NOMO-1 treated with DMSO at 0.1 percent for 48 hours (cell line): Measurements from ENCODE around the gene PIEZO2.

Experiments used
- DNase-seq: peaks from one replicate; lab custom pipeline; 2025; ENCODE audit not compliant: unreplicated experiment; lab: John Stamatoyannopoulos, UW

Gene PIEZO2

DNA sequence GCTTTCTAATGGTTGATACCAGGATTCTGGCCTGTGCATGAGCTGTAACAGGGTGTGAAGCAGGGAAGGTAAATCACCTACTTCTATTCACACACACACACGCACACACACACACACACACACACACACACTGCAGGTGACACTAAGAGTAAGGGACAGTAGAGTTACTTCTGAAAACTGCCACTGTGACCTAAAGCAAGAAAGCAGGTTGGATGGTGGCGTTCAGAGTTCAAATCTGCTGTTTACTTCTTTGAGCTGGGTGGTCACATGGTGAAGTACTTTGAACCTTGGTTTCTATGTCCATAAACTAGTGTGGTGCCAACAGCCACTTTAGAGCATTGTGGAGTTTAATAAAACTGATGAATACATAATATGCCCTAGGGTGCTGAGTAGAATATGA, 248.0 kb downstream of the PIEZO2 start:
- no peak for DNase-seq

GRCh38 chr18:10900435-10900834, 248.9 kb downstream of the PIEZO2 start:
- DNase-seq, result no peak

DNA sequence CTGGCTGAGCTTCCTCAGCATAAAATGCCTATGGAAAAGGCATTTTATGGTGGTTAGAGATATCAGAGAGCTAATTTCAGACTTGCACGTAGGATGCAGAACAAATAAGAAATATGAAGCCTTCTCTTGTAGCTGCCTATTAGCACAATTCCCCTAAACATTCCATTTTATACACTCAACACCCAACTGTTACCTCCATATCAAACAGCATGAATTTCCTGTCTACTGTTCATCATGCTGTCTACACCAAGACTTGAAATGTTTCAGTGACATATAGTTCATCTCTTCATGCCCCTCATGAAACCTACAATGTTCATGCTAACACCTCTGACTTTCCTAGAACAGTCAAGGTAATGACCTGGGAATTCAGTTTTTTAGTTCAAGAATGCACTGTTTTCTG, 249.9 kb downstream of the PIEZO2 start:
- no peak for DNase-seq

- DNase-seq, result no peak
These were observed 250.9 kb downstream of the PIEZO2 start for GRCh38 chr18:10898417-10898974.

DNA sequence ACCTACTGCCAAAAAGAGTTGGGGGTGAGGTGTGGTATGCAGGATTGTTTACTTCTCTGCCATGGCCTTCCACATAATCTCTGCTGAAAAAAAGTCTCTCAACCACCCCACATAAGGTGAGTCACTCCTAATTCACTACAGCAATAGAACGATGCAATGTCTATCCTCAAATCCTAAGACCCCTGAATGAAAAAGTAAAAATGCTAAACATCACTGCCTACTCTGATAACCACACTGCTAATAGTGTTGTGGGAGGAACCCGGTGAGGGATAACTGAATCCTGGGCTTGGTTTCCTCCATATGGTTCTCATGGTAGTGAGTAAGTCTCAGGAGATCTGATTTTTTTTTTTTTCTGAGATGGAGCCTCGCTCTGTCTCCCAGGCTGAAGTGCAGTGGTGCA, 252.5 kb downstream of the PIEZO2 start:
- DNase-seq, result no peak

DNA sequence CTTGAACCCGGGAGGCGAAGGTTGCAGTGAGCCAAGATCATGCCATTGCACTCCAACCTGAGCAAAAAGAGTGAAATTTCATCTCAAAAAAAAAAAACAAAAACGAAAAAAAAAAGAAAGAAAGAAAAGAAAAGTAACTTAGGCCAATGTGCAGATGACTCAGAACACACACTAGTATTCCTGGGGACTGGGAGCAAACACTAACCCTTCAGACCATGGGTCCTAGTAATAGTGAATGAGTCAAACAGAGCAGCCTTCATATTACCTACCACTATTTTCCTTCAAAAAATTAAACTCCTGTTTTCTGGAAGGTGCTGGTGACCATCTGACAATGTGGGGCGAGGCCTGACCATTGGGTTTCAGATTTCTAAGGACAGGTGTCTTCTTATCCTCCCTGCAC, 253.4 kb downstream of the PIEZO2 start:
- no peak for DNase-seq

DNA sequence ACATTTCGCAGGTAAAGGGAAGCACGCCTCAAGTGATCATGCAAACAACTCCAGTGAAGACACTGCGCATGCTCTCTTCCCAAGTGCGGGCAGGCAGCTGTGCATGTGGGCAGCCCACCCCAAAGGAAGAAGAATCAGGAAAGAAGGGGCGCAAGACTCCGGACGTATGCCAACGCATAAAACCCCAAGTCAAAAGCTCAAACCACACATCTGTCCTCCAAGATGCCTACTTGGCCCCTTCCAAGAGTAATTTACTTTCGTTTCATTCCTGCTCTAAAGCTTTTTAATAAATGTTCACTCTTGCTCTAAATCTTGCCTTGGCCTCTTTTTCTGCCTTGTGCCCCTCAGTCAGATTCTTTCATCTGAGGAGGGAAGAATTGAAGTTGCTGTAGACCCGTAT, 254.9 kb downstream of the PIEZO2 start:
- no peak for DNase-seq

GRCh38 chr18:10893761-10894160, 255.6 kb downstream of the PIEZO2 start:
- DNase-seq, result no peak

DNA sequence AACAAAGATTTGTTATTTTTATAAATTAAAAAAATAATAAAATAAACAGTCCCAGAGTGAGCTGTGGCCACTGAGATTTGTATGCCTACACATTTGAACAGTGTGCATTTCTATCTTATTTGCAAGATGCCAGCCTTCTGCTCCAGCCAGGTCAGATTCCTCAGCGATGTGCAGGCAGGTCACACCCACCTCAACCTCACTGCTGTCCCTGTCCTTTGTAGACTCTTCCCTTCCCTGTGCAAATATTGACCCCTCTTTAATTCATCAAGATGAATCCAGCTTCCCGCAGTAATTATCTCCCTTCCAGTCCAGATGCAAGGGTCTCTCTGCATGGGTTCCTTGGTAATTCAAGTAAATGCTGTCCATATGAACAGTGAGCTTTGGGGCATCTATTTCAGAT, 256.2 kb downstream of the PIEZO2 start:
- no peak for DNase-seq

DNA sequence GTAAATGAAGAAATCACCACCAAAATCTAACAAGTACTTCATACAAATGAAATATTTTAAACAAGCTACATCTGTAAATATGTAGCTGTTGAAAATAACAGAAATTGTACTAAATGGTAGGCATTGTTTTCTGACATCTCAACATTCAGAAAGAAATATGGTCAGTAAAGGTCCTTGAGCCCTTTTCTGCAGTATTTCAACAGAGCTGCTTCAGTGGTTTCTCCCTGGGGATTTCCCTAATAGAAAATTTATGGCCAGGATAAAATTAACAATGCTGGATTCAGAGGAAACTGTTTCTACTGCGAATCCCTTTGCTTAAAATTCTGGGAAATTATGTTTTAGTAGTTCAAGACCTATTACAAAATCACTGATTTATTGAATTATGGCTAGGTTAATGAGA, 256.6 kb downstream of the PIEZO2 start:
- DNase-seq, result no peak

DNA sequence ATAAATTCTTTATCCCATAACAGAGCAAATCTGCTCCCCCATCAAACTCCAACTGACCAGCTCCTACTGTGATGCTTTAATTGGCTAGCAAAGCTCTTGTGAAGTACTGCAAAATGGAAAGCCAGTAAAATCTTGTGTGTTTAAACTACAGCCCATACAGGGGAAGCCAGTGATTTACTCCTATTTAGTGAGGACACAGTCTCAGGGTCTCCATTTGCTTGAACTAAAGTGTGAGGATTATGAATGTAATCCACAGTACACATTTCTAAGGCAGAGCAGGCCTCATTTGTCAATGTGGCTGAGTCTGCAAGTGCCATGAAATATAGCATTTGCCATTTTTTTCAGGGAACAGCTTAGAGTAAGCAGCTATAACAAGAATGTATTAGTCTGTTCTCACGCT, 259.3 kb downstream of the PIEZO2 start:
- DNase-seq, result no peak

GRCh38 chr18:10878703-10879102, 270.7 kb downstream of the PIEZO2 start:
- DNase-seq, result no peak

- DNase-seq, result no peak
These were observed 271.4 kb downstream of the PIEZO2 start for GRCh38 chr18:10877987-10878386.

DNA sequence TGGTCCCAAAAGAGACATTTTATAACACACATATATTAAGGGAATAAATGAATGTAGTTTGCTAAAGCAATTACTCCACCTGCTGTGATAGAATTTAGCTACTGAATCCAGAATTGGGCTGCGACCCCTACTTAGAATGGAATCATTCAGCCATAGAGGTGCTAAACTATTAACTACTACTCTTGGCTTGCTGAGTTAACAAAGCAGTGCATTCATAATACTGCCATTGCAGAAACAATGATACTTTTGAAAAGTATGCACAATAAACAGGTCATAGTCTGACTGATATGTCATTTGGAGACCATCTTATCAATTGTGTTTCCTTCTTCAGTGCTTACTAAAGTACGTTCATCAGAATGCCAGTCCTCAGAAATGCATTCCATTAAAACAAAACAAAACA, 273.6 kb downstream of the PIEZO2 start:
- no peak for DNase-seq

DNA sequence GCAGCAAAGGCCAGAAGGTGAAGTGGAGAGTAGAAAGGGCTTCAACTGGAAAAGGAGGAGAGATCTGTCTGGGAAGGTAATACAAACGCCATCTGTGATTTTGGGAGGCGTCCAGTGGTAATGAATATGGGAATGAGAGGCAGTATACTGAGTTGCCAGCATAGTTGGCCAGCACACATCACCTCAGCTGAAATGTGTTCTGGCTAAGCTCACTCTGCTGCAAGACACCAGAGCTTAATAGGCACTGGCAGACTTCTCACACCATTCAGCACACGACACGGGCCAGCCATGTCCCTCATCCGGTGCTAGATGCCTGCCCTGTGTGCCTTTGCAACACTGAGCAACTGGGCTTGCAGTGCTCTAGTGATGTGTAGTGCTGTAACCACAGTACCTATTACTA, 277.1 kb downstream of the PIEZO2 start:
- no peak for DNase-seq

DNA sequence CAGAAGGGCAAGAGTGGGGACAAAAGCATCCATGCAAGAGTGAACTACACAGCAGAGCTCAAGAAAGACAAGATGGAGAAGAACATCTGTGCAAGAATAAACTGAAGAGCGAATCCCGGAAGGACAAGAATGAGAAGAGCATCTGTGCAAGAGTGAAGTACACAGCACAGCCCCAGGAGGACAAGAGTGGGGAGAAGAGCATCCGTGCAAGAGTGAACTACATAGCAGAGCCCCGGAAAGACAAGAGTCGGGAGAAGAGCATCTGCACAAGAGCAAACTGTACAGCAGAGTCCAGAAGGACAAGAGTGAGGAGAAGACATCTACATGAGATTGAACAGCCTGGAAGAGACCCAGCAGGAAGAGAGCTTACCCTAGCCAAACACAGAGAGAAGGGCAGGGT, 284.6 kb downstream of the PIEZO2 start:
- no peak for DNase-seq

DNA sequence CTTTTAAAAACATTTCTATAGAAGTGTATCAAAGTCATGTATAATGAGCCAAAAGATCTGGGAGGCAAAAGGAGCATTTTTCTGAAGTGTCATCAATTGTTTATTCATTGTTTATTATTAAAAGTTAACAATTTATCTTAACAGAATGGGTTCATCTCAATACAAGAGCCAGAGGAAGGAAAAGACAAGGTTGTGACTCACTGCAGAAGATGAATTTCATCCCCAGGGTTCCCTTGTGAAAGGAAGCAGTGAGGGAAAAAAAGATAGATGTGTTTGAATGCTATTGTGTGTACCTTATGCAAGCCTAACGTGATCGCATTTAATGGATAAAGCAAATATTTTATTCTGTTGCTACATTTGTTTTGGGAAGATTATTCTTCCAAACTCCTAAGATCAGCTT, 286.3 kb downstream of the PIEZO2 start:
- DNase-seq, result no peak

GRCh38 chr18:10860928-10861327, 288.4 kb downstream of the PIEZO2 start:
- no peak for DNase-seq

DNA sequence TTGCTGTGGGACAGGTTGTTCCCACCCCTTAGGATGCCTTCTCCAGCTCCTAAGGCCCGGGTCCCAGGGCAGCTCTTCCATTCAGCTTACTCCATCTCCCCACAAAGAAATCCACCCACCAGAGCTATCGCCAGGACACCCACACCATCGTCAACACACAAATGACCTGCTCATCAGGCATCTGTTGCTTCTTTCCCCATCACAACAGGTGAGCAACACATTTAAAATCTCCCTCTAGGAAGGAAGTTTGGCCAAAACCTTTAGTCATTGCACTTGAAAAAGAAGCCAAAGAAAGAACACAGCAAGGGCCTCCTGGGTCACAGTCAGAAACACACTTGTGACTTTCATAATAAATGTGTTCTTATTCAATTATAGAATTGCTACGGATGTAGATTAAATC, 289.0 kb downstream of the PIEZO2 start:
- DNase-seq, result no peak

DNA sequence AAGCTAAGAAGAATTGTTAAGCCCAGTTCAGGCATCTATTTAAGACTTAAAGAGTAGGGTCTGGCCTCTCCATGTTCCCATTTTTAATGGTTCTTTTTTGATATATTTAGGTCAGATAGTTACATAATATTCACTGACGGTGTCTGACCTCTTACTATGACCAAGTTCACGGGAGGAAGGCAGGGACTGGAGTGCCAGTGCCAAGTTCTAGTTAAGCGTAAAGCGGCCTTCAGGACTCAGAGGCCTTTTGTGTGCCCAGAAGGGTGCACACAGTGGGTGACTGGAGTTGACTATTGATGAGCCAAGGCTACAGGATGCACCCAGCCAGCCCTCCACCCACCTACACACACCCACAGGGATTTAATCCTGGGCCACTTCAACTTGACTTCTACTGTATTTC, 290.9 kb downstream of the PIEZO2 start:
- no peak for DNase-seq

- DNase-seq, result no peak
These were observed 293.2 kb downstream of the PIEZO2 start for GRCh38 chr18:10856132-10856531.

DNA sequence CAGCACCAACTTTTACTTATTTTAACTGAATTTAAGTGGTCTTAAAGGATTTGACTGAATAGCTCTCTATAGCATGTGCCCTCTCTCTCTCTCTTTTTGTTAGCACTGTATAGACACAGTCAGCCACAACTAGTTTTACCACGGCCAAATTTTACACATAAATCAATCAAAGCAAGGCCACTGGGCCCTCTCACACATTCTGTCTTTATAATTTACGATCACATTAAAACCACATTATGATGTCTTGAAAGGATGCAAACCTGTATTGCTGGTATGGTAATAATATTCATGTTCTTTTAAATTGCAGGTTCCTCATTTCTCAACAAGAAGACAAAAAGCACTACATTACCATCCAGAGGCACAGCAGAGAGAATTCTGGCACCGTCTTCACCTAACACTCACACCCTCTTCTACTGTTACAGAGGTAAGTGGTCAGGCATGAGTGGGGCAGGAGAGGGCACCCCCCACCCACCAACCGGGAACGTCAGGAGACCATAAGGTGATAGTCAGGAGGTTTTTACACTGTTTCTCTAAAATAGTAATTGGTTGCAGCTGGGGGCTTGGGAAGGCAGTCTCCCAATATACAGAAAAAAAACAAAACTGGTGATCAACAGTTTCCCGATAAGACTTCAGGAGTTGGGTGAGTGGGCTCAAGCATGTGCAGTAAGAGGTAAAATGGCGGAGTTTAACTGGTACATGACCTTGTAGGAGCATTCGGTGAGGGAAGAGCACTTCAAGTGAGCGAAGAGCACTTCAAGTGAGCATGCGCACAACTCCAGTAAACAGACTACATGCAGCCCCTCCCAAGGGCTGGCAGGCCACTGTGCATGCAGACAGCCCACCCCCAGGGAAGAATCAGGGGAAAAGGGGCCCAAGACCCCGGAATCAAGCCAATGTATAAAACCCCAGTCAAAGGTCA, 296.7 kb downstream of the PIEZO2 start:
- no peak for DNase-seq

- DNase-seq, result peak; percentile 60
These were observed 297.5 kb downstream of the PIEZO2 start for GRCh38 chr18:10851824-10852319.
